ENCODE measurements around the gene XAGE2.
"Not testable (repeated sequence)": the region's sequence is repeated elsewhere in the genome, so short reads cannot be mapped to it uniquely, and the experiment has no call there.

Gene XAGE2, protein sequence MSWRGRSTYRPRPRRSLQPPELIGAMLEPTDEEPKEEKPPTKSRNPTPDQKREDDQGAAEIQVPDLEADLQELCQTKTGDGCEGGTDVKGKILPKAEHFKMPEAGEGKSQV

DNA sequence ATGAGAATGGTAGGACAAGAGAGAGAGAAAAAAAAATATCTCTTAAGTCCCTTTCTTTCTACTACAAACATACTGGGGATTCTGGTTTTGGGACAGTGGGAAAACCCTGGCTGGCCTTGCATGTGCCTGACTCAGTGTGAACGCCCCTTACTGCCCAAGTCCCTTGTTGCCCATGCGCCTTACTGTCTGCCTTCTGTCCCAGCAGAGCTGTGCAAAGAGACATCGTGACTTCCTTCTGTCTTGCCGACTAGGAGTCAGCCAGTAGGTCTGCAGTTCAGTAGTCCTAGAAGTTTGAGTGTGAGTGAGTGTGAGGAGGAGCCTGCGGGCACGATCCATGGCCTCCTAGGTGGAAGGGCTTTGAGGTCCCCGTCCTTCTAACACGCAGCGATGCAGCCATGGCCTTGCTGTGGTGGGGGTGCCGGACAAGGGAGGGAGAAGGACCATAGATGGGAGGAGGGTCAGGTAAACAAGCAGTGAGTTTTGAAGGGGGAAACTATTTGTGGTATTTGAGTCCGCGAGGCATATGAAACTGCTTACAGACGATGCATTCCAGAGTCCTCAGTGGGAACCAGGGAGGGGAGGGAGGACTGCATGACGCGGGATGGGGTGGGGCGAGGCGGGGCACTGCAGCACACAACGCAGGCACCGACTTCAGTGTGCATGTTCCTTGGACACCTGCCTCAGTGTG lies at the start of gene XAGE2:
TSS of gene XAGE2 (plus strand) at position 654 of the 688 bp plus-strand sequence. CDS start 994 bp downstream, outside the sequence.
- DNase-seq (ENCODE audit: extremely low read depth in 1 of 2, low read depth in 1 of 2) = no peak

GRCh38 chrX:52337410-52337809 lies 31.4 kb upstream of the XAGE2 start:
- DNase-seq (ENCODE audit: extremely low read depth in 1 of 2, low read depth in 1 of 2) = no peak

DNA sequence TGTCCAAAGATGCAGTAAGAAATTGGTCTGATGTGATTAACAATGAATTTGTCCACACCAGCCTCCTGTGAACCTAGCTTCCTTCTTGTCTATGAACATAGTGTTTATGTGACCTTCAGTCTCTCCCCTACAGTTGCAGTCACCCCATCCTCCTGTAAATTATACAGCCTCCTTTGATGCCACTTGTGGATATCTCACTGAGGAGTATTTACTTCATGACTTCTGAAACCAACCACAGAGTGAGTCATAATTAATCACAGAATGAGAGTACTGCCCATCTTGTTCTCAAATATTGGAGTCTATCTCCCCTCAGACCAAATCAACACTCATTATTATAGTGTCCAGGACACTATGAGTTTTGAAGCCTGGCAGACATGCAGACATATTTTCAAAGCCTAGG lies 27.3 kb upstream of the XAGE2 start:
- no peak for DNase-seq (ENCODE audit: extremely low read depth in 1 of 2, low read depth in 1 of 2)

GRCh38 chrX:52343131-52343530 lies 25.7 kb upstream of the XAGE2 start:
- DNase-seq (ENCODE audit: extremely low read depth in 1 of 2, low read depth in 1 of 2) = not testable (repeated sequence)

- DNase-seq (ENCODE audit: extremely low read depth in 1 of 2, low read depth in 1 of 2) = peak; percentile 17 to 32
Observed at GRCh38 chrX:52345402-52345801, 23.4 kb upstream of the XAGE2 start.

- peak in 1 of 2 donors; percentile 21 for DNase-seq (ENCODE audit: extremely low read depth in 1 of 2, low read depth in 1 of 2)
Observed at GRCh38 chrX:52346174-52347165, 22.4 kb upstream of the XAGE2 start.

DNA sequence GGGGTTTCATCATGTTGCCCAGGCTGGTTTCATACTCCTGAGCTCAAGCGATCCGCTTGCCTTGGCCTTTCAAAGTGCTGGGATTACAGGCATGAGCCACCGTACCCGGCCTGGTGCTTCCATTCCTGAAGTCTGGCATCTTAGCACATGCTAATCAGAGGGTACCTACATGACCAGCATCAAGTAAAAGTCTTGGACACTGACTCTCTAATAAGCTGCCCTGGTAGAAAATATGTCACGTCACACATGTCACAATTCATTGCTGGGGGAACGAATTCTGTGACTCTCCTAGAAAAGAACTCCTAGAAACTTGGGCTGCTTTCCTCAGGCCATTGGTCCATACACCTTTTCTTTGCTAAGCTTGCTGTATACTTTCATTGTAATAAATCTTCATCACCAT lies 19.1 kb upstream of the XAGE2 start:
- no peak for DNase-seq (ENCODE audit: extremely low read depth in 1 of 2, low read depth in 1 of 2)

GRCh38 chrX:52352551-52352950 lies 16.3 kb upstream of the XAGE2 start:
- DNase-seq (ENCODE audit: extremely low read depth in 1 of 2, low read depth in 1 of 2) = no peak

- no peak for DNase-seq (ENCODE audit: extremely low read depth in 1 of 2, low read depth in 1 of 2)
Observed at GRCh38 chrX:52353838-52354237, 15.0 kb upstream of the XAGE2 start.

DNA sequence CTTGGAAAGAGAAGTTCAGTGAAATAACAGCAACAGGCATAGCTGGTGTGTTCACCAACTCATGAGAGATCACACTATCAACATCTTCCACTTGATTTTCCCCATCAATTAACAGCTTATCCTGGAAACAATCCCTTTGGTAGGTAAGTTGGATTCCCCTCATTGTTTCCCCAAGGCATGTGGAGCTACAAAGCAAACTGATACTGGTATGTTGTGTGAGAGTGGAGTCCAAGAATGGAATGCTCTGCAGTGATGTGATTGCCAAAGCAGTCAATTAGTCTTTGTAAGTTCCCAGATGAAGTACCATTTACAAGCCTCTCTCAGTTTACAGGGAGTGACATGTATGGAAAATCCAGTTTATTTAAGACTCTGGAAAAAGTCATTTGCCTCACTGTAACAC lies 13.7 kb upstream of the XAGE2 start:
- no peak for DNase-seq (ENCODE audit: extremely low read depth in 1 of 2, low read depth in 1 of 2)

GRCh38 chrX:52359614-52360232 lies 9.1 kb upstream of the XAGE2 start:
- DNase-seq (ENCODE audit: extremely low read depth in 1 of 2, low read depth in 1 of 2) = no peak

DNA sequence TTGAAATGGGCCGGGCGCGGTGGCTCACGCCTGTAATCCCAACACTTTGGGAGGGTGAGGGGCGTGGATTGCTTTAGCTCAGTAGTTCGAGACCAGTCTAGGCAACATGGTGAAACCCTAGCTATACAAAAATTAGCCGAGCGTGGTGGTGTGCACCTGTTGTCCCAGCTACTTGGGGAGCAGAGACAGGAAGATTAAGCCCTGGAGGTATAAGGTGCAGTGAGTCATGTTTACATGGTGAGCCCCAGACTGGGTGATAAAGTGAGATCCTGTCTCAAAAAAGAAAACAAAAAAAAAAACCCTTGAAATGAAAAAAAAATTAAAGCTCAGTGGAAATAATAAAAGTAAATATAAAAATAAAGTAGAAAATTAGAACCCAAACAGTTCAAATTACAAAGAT lies 6.9 kb upstream of the XAGE2 start:
- DNase-seq (ENCODE audit: extremely low read depth in 1 of 2, low read depth in 1 of 2) = no peak

GRCh38 chrX:52363247-52363883 lies 5.5 kb upstream of the XAGE2 start:
- no peak for DNase-seq (ENCODE audit: extremely low read depth in 1 of 2, low read depth in 1 of 2)

DNA sequence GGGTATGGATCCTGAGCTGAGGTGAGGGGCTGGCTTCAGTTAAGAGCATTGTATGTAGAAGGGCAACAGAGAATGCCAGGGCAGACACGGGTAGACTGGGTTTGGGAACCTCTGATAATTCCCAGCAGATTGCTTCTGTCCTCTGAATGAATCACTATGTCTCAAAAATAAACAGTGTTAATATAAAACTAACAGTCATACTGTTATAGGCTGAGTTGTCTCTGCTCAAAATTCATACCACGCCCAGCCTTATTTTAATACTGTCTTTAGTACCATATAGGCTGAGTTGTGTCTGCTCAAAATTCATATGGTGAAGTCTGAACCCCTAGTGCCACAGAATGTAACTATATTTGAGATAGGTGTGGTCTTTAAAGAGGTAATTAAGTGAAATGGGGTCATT lies 10.0 kb downstream of the XAGE2 start:
- DNase-seq (ENCODE audit: extremely low read depth in 1 of 2, low read depth in 1 of 2) = no peak

GRCh38 chrX:52380993-52381392 lies 12.2 kb downstream of the XAGE2 start:
- no peak for DNase-seq (ENCODE audit: extremely low read depth in 1 of 2, low read depth in 1 of 2)

GRCh38 chrX:52410439-52411394 lies 41.9 kb downstream of the XAGE2 start:
- no peak for DNase-seq (ENCODE audit: extremely low read depth in 1 of 2, low read depth in 1 of 2)

- DNase-seq (ENCODE audit: extremely low read depth in 1 of 2, low read depth in 1 of 2) = no peak
Observed at GRCh38 chrX:52415304-52415703, 46.5 kb downstream of the XAGE2 start.

DNA sequence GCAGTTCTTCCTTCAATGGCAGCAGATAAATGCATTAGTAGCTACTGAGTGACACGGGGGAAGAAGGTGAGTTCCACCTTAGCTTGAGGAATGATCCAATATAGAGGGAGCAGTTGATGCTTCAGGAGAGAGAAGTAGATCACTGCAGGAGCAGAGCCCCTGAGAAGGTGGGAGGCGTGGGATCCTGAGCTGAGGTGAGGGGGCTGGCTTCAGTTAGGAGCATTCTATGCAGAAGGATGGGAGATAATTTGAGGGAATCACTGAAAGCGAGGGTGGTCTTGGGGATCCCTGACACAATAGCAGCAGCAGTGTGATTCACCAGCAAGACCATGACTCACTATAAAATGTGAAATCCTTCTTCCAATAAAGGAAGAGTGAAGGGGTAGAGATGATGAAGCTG lies 48.0 kb downstream of the XAGE2 start:
- no peak for DNase-seq (ENCODE audit: extremely low read depth in 1 of 2, low read depth in 1 of 2)

DNA sequence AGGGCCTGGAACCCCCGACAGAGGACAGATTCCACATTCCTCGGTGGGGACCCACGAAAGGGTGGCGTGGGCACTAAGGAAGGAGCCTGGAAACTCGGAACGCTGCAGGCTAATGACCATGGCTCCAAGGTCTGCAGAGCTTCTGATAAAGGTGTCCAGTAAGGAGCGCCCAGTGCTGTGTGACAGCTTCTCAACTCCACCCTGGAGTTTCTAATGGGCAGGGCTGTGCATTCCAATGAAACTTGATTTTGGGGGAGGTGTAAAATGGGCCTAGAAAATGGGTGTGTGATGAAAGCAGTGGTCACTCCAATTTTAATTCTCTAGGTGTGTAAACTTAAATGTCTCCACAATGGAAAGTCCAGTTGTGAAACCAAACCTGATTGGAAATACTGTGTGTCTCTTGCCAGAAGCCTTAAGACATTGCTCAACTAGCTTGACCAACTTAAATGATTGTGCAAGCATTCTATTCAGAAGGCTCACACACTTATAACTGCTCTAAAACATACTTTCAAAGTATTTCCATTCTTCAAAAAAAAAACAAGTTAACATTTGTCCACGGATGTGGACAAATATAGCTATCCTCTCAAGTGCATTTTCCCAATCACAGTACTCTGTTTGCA lies 52.1 kb downstream of the XAGE2 start:
- no peak for DNase-seq (ENCODE audit: extremely low read depth in 1 of 2, low read depth in 1 of 2)
